GM13976 (cell line): ENCODE measurements around the gene GORASP1.

Source experiments
- DNase-seq: peaks from one replicate; pipeline ENCODE4 v3.0.0; 2012; ENCODE audit warnings: low spot score
- in situ Hi-C: fragments of 300-500 bp; cut with MboI; formaldehyde crosslinking; loops from one replicate; pipeline ENCODE4 v1.12.0; 2022; ENCODE audit warnings: low sequenced_read_pairs, mixed read lengths, inconsistent platforms; ENCODE audit not compliant: unreplicated experiment
- TF ChIP-seq, protein P1 (sequence below): IDR thresholded peaks from 2 replicates; pipeline ENCODE4 v1.5.1; 2012; ENCODE audit warnings: borderline replicate concordance, mild to moderate bottlenecking; ENCODE audit not compliant: insufficient read depth; ENCODE audit errors: extremely low read depth, missing control alignments, control extremely low read depth

GORASP1 gene

GRCh38 chr3:39052583-39052982 is 54.8 kb downstream of the GORASP1 start:
- no peak for DNase-seq
- TF ChIP-seq, protein P1, sequence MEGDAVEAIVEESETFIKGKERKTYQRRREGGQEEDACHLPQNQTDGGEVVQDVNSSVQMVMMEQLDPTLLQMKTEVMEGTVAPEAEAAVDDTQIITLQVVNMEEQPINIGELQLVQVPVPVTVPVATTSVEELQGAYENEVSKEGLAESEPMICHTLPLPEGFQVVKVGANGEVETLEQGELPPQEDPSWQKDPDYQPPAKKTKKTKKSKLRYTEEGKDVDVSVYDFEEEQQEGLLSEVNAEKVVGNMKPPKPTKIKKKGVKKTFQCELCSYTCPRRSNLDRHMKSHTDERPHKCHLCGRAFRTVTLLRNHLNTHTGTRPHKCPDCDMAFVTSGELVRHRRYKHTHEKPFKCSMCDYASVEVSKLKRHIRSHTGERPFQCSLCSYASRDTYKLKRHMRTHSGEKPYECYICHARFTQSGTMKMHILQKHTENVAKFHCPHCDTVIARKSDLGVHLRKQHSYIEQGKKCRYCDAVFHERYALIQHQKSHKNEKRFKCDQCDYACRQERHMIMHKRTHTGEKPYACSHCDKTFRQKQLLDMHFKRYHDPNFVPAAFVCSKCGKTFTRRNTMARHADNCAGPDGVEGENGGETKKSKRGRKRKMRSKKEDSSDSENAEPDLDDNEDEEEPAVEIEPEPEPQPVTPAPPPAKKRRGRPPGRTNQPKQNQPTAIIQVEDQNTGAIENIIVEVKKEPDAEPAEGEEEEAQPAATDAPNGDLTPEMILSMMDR: no peak
- in situ Hi-C loops: no loop called here

GRCh38 chr3:39051649-39052561 is 55.5 kb downstream of the GORASP1 start, which contains the start of the genes SCN11A and WDR48:
Gene SCN11A (minus strand): TSS chr3:39051944. CDS start chr3:38950362, 101,582 bp downstream.
Gene WDR48 (plus strand): TSS chr3:39052016. CDS start chr3:39052026, 10 bp downstream.
- in situ Hi-C loops: no loop called here
- TF ChIP-seq, protein P1: no peak
- peak; percentile 92 for DNase-seq

GRCh38 chr3:39050029-39050428 is 57.4 kb downstream of the GORASP1 start:
- no peak for DNase-seq
- TF ChIP-seq, protein P1: no peak
- in situ Hi-C loops: no loop called here
